Occipital lobe (tissue), 2 donors: Measurements from ENCODE around the gene EPAS1. TPM values are rescaled to one million over a fixed set of nuclear protein-coding genes. Genes with fewer than 3 reads are reported as not detected.

ENCODE experiments used
- DNase-seq: peaks from one replicate; lab custom pipeline; 2025; lab: John Stamatoyannopoulos, UW
- total RNA-seq: library from RNA; depleted of rRNA; stranded (reverse); fragments of >200 nt; gene quantifications from one replicate; pipeline ENCODE4 v1.2.3, GENCODE V29; 2014

The EPAS1 gene
- total RNA-seq, 1 donor from 2014 or later: 6.1 TPM

DNA sequence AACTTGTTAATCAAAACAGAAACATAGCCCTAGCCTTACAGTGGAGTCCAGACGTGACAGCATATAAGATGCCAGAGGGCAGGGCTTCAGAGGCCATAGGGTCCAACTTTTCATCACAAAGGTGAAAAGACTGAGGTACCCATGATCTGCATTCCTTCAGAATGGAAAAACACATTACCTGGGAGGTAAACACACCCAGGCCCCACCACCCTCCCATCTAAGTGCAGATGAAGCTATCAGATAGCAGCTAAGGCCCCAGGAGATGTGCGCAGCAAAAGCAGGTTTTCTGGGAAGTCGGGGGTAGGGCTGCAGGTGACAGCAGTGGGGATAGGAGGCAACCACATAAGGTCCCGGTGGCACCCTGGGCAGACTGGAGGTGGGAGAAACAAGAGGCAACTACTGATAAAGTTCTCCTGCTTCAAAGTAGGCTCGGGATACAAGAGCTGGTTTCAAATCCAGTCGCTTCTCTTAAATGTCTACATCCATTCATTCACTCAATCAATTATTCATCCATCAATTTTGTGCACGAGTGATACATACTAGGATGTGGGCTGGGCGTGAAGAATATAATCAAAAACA, 107.1 kb downstream of the EPAS1 start:
- DNase-seq: no peak

DNA sequence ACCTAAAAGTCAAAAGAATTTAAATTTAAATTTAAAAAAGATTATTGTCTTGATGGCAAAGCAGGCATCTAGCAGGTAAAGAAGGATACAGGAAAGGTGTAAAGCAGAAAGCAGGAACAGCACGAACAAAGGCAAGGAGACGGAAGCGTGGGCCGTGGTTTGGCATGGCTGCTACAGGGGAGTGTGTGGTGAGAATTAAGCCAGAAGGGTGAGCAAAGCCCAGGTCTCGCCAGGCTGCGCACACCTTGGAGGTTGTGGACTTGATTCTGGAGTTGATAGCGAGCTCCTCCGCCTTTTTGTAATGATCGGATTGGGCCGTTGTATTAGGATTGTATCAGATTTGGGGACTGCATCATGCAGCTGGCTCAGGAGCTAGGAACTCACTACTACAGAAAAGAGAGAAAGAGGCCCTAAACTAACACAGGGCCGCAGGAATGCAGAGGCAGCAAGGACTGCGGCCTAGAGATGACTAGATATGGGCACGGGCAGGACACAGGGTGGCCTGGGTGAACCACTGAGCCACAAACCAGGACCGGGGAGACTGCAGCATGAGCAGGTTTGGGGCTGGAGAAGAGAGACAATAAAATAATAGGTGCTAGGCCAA, 110.7 kb downstream of the EPAS1 start:
- no peak for DNase-seq

DNA sequence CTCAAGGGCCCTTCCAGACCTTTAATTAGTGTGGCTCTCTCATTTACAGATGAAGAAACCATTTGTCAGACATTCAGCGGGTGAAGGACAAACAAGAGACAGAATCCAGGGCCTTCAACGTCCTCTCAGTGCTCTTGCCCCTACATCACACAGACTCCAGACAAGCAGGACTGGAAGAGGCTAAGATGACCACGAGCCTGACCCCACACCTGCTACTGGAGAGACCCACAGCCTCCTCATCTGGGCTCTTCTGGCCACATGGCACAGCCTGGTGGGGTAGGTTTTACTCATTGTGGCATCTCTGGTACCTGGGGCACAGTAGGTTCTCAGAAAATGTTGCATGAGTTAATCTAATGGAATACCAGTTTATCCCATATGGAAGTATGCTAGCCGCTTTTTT, 112.5 kb downstream of the EPAS1 start:
- DNase-seq: no peak

DNA sequence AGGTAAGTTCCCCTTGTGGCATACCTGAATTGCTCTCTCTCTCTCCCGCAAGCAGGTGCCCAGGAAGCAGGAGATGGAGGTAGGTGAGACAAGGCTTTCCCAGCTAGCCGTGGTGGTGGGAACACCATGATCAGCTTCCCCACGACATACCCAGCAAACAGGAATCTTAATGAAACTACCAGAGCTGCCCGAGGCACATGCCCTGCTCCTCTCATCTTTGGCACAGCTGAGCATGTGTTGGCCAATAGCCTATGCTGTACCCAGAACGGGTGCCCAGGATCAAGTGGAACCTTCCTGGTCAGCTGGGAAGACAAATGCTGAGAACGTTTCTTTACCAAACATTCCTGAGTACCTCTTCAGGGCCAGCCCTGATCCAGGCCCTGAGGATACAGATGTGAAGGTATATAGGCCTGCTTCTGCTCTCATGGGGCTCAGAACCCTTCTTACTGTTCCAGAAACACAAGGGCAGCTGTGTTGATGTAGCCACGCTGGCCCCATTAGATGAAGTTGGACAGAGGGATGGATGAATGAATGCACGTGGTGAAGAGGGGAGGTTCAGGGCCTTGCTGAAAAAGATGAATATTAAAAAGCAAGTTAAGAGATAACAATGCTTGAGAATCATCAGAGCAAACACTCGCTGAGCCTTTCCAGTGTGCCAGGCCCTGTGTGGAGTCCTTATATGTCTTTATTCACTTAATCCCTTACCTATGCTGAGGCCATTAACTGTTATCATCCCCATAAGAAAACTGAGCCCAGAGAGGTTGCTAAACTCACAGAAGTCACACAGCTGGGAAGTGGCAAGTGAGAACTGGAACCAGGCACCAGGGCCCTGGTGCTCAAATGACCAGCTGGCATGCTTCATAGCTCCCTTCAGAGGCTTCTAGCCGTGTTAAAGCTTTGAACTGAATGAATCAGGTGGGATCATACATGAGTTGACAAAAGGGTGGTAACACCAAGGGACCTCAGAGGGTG, 113.4 kb downstream of the EPAS1 start:
- DNase-seq: no peak

DNA sequence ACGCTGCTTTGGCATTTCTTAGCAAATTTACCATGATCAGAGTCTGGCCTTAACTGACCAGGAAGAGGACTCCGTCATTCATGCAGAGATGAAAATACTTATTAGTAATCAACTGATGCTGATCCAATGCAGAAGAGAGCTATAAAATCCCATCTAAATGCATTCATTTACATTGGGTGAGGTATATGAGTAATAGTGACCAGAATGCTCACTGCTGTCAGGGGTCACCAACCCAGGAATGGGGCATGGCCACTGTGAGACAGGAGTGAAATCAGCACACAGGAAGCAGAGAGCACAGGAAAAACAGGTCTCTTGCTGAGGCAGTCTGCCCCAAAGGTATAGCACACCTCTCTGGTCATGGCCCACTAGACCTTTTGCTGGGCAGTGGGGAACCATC, 114.0 kb downstream of the EPAS1 start:
- no peak for DNase-seq

- DNase-seq: no peak
Measured at GRCh38 chr2:46411985-46412384, 114.8 kb downstream of the EPAS1 start.

DNA sequence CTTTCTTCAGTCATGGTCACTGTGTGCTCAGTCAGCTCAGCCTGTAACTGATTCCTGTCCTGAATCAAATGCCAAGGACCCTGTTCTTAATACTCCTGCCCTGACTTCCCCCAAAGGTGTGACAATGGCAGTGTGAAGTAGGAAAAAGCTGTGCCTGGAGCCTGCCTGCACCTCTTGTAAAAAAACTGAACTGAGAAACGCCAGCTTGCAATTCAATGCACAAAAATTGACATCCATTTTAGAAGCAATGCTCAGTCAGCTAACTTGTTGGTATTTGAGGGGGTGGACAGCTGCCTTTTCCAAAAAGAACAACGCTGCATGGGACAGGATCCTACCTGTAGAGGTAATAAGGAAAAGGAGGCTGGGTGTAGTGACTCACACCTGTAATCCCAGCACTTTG, 115.9 kb downstream of the EPAS1 start:
- no peak for DNase-seq

DNA sequence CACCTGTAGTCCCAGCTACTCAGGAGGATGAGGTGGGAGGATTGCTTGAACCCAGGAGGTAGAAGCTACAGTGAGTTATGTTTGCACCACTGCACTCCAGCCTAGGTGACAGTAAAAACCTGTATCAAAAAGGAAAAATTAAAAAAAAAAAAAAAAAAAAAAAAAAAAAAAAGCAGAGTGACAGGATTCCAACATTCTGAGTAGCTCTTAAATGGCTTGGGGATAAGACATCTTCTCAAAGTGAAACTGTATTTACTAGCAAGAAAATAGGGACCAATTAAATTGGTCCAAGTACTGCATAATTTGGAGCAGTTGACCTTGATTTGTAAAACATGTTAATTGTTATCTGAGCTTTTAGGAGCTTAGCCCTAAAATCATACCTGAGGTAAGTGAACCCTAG, 116.4 kb downstream of the EPAS1 start:
- no peak for DNase-seq

DNA sequence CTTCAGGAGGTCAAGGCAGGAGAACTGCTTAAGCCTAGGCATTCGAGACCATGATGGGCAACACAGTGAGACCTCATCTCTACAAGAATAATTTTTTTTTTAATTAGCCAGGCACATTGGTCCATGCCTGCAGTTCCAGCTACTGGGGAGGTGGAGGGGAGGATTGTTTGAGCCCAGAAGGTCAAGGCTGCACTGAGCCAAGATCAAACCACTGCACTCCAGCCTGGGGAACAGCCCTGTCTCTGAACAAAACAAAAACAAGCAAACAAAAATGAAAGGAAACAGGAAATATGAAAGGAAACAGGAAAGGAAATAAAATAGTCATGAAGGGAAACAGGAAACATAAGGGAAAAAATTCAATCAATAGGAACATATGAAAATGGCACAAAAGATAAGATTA, 117.5 kb downstream of the EPAS1 start:
- no peak for DNase-seq

GRCh38 chr2:46416280-46416679, 119.1 kb downstream of the EPAS1 start:
- no peak for DNase-seq

GRCh38 chr2:46416739-46417403, 119.7 kb downstream of the EPAS1 start:
- no peak for DNase-seq

- DNase-seq: no peak
Measured at GRCh38 chr2:46420945-46421344, 123.7 kb downstream of the EPAS1 start.

GRCh38 chr2:46421361-46421760, 124.2 kb downstream of the EPAS1 start:
- DNase-seq: no peak

GRCh38 chr2:46422717-46423394, 125.6 kb downstream of the EPAS1 start:
- no peak for DNase-seq

DNA sequence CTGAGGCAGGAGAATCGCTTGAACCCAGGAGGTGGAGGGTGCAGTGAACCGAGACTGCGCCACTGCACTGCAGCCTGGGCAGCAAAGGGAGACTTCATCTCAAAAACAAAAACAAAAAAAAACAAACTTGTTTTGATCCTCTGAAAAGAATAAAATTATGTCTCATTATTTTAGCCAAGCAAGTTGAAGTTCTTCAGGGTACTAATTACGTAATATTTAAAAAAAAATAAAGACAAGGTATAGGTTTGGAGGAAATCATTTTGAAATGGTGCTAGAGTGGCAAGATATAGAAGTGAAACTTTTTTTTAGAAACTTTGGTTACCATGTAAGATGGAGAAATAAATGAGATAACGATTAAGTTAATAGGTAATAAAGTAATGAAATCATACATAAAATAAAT, 127.7 kb downstream of the EPAS1 start:
- no peak for DNase-seq

- DNase-seq: no peak
Measured at GRCh38 chr2:46428911-46429436, 131.8 kb downstream of the EPAS1 start.

DNA sequence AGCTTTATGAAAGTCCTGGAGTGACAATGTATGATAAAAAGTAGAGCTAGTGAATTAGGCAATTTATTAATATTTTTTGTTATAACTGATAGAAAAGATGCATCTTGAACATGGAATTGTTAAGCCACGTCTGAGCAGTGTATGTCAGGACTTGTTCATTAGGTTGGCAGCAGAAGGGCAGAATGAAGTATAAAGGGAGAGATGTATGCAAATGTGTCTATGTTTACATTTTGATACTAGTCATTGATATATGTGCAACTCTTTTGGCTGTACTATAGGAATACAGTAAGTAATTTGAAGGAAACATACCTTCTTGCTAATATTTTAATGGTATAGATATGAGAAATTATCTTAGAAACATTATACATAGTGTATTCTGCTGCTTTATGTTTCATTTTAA, 133.2 kb downstream of the EPAS1 start:
- no peak for DNase-seq

- DNase-seq: no peak
Measured at GRCh38 chr2:46430992-46431391, 133.8 kb downstream of the EPAS1 start.

- DNase-seq: no peak
Measured at GRCh38 chr2:46431481-46432235, 134.5 kb downstream of the EPAS1 start.

DNA sequence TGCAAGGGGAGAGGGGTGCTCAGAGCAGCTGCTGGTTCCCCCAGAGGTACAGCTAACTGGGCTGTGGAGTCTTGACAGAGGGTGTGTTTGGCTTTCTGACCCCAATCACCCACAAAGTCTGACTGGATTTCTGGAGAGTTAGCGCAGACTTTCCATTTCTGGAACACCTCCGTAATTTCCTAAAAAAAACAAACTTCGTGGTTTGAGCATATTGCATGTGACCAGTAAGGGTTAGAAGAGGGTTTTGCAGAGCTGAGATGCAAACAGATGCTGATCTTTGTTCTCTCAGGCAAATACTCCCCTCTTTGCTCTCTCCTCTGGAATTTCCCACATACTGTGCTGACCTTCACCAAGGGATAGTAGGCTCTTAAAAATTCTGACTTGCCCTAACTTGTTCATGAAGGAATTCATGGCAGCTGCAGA, 137.7 kb downstream of the EPAS1 start:
- no peak for DNase-seq
